Measurements from ENCODE around the gene CLCF1.

DNA sequence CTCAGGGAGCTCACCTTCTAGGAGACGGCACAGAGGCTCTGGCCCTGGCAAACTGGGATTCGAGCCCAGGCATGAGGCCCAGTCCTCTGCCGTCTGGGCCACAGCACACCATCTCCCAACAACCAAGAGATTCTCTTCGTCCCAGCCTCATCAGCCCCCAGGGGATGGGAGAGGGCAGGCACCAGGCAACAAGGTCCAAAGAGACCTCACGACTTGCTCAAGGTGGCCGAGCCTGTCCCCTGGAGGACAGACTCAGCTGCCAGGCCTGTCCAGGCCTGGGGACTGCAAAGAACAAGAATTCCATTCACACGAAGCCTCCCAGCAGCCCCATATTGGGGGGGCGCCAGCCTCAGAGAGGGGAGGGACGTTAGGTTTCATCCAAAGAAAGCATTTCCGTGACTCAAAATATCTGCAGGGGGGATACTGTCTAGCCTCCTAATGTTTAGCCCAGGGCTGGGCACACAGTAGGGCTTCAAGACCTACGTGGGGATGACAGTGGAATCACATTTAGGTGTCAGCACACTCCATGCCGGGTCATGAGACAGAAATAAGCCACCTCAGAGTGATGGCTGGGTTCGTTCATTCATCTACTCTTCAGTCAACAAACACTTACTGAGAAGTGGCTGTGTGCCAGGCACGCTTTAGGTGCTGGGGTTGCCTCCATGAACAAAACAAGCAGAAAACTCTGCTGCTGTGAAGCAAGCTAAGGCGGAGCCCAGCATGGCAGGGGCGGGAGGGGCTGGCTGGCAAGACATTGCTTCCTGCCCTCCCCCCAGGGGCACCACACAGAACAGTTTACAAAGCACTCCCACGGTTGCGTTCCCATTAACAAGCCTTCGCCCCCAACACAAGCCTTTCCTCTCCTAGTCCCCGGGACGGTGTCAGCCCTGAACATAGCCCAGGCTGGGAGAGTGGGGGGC is 43.3 kb upstream of the CLCF1 start:
- TF ChIP-seq, protein P1, sequence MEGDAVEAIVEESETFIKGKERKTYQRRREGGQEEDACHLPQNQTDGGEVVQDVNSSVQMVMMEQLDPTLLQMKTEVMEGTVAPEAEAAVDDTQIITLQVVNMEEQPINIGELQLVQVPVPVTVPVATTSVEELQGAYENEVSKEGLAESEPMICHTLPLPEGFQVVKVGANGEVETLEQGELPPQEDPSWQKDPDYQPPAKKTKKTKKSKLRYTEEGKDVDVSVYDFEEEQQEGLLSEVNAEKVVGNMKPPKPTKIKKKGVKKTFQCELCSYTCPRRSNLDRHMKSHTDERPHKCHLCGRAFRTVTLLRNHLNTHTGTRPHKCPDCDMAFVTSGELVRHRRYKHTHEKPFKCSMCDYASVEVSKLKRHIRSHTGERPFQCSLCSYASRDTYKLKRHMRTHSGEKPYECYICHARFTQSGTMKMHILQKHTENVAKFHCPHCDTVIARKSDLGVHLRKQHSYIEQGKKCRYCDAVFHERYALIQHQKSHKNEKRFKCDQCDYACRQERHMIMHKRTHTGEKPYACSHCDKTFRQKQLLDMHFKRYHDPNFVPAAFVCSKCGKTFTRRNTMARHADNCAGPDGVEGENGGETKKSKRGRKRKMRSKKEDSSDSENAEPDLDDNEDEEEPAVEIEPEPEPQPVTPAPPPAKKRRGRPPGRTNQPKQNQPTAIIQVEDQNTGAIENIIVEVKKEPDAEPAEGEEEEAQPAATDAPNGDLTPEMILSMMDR (IDR thresholded peaks at IDR 0.05), result no peak
- no peak for TF ChIP-seq TAF1 (IDR thresholded peaks at IDR 0.05; ENCODE audit: borderline replicate concordance, low read depth, low read length)
- no peak for TF ChIP-seq RXRA (IDR thresholded peaks at IDR 0.05; ENCODE audit: borderline replicate concordance, low read depth)
